Lower leg skin (tissue), 4 donors: ENCODE data around the gene SLC6A17. TPM values are rescaled to one million over a fixed set of nuclear protein-coding genes. Genes with fewer than 3 reads are reported as not detected.
A peak's percentile ranks its signal among the peaks of the same experiment; 100 is the strongest.

ENCODE experiments used
- DNase-seq, 2 donors: peaks; one replicate each; pipeline ENCODE4 v3.0.0-alpha.2; 2019; ENCODE audit warnings: low spot score in 2 of 2
- H3K4me3 ChIP-seq: fragments of 200-600 bp; sonication (generic); 2 replicates; pipeline ENCODE4 v1.5.1; 2017; ENCODE audit warnings: mild to moderate bottlenecking, low read depth; ENCODE audit not compliant: poor library complexity, severe bottlenecking
- POLR2A ChIP-seq, 2 donors: fragments of 450-650 bp; IDR thresholded peaks; one replicate each; pipeline ENCODE4 v1.6.1; 2016 to 2017; ENCODE audit warnings: antibody characterized with exemption in 2 of 2, mild to moderate bottlenecking in 1 of 2, moderate library complexity in 1 of 2
- WGBS, 2 donors: methylation state at CpG; one replicate each; pipeline ENCODE4 v1.1.5; 2018; 5-methylcytosine and 5-hydroxymethylcytosine counted together
- intact Hi-C: fragments of 100-400 bp; cut with DNase I; formaldehyde crosslinking; loops from one replicate; pipeline ENCODE4 v1.15.0; 2023; ENCODE audit warnings: low total_unique reads
- total RNA-seq, 4 donors: library from RNA; depleted of rRNA; stranded (reverse); fragments of >200 nt; gene quantifications; one replicate each; pipeline ENCODE4 v1.1.0, GENCODE V29; 2016
- TF ChIP-seq, protein P1 (sequence below), 3 donors: fragments of 450-650 bp; IDR thresholded peaks; one replicate each; pipeline ENCODE4 v1.5.1; 2016; ENCODE audit warnings: antibody characterized with exemption in 3 of 3, mild to moderate bottlenecking in 3 of 3, moderate library complexity in 2 of 3

Gene SLC6A17
- total RNA-seq, 4 donors from 2014 or later, result 4.5 to 6.9 (median 5.8) TPM

DNA sequence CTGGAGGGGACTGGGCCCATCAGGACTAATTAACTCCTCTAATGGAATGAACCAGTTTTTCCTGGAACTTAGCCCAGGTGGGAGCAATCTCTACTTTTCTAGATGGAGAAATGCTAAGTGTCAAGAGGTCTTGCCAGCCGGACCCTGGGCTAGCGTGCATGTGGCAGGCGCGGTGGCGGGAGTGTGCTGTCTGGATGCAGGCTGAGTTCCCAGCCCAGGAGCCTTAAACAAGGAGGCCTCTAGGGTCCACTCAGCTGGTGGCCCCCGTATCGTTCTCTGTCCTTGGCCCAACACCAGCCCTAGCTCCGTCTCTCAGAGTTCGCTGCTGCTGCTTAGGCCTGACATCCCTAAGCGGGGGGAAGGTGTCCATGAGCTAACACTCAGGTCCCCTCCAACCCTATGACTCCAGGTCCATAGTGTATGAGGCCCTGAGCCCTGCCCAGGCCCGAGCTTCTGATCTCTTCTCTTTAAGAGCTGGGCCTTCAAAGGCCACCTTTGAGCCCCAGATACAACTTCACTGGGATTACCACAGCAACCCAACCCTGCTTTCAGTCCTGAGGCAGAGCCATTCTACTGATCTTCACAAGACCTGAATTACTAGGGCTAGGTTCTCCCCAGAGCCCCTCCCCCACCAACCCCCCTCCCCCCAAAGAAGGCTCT is 56.1 kb downstream of the SLC6A17 start:
- intact Hi-C loops, result no loop called here
- no peak for TF ChIP-seq POLR2A (IDR thresholded peaks at IDR 0.05)
- TF ChIP-seq, protein P1, sequence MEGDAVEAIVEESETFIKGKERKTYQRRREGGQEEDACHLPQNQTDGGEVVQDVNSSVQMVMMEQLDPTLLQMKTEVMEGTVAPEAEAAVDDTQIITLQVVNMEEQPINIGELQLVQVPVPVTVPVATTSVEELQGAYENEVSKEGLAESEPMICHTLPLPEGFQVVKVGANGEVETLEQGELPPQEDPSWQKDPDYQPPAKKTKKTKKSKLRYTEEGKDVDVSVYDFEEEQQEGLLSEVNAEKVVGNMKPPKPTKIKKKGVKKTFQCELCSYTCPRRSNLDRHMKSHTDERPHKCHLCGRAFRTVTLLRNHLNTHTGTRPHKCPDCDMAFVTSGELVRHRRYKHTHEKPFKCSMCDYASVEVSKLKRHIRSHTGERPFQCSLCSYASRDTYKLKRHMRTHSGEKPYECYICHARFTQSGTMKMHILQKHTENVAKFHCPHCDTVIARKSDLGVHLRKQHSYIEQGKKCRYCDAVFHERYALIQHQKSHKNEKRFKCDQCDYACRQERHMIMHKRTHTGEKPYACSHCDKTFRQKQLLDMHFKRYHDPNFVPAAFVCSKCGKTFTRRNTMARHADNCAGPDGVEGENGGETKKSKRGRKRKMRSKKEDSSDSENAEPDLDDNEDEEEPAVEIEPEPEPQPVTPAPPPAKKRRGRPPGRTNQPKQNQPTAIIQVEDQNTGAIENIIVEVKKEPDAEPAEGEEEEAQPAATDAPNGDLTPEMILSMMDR (IDR thresholded peaks at IDR 0.05), result no peak
- H3K4me3 ChIP-seq, result no peak overlapping the region
- 84 to 90% methylated on average over 11 of the region's 11 CpGs for WGBS, 2 donors
- no peak for DNase-seq

DNA sequence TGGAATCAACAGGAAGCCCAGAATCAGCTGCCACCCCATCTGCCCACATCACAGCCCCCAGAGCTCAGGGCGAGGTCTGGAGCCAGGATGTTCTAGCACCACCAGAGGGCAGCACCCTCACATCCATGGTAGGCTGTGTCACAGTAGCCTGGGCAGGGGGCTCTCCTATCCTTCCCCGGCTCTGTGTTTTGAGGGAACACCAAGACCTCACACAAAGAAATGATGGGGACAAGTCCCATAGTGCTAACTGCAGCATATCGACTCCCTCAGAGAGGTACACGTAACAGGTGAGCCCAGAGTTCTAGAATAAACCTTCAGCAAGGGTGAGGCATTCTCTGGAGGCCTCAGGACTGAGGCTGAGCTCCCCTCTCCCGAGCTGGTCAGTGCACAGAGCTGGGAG is 57.5 kb downstream of the SLC6A17 start:
- DNase-seq, result peak; percentile 49 to 92
- TF ChIP-seq POLR2A (IDR thresholded peaks at IDR 0.05), result no peak
- TF ChIP-seq, protein P1 (IDR thresholded peaks at IDR 0.05), result peak in 1 of 3 donors; percentile 63
- intact Hi-C loops, result no loop called here
- 28 to 30% methylated on average over 5 of the region's 5 CpGs for WGBS, 2 donors
- H3K4me3 ChIP-seq, result no peak overlapping the region

DNA sequence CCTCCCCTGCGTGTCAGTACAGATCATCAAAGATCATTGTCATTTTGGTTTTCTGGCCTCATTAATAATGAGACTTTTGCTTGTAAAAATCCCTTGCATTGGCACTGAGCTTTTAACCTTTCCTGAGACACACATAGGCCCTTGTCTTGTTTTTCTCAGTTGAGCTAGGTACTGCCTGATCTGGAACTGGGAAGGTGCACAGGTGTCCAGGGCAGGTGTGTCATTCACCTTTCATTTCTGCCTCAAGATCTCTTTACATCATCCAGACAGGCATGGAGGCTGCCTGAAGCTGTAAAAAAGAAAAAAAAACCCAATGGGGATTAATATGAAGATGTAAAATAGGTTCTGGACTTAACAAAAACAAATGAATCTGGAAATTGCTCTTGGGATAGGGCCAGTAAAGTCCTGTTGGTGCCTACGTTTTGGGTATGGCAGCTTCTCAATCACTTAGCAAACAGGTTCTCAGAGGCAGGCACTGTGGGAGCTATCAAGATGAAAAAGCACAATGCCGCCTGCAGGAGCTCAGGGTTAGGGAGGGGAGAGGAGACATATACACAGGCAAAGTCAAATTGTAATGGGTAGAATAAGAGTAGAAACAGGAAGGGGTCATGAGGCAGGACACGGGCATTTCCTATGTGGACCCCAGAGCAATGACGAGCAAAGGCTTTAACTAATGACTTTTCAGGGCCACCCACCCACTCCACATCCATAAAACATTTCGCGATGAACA is 58.8 kb downstream of the SLC6A17 start:
- WGBS, 2 donors, result 53 to 61% methylated on average over 7 of the region's 7 CpGs
- no peak overlapping the region for H3K4me3 ChIP-seq
- no peak for TF ChIP-seq POLR2A (IDR thresholded peaks at IDR 0.05)
- TF ChIP-seq, protein P1 (IDR thresholded peaks at IDR 0.05), result no peak
- intact Hi-C loops, result no loop called here
- DNase-seq, result no peak

DNA sequence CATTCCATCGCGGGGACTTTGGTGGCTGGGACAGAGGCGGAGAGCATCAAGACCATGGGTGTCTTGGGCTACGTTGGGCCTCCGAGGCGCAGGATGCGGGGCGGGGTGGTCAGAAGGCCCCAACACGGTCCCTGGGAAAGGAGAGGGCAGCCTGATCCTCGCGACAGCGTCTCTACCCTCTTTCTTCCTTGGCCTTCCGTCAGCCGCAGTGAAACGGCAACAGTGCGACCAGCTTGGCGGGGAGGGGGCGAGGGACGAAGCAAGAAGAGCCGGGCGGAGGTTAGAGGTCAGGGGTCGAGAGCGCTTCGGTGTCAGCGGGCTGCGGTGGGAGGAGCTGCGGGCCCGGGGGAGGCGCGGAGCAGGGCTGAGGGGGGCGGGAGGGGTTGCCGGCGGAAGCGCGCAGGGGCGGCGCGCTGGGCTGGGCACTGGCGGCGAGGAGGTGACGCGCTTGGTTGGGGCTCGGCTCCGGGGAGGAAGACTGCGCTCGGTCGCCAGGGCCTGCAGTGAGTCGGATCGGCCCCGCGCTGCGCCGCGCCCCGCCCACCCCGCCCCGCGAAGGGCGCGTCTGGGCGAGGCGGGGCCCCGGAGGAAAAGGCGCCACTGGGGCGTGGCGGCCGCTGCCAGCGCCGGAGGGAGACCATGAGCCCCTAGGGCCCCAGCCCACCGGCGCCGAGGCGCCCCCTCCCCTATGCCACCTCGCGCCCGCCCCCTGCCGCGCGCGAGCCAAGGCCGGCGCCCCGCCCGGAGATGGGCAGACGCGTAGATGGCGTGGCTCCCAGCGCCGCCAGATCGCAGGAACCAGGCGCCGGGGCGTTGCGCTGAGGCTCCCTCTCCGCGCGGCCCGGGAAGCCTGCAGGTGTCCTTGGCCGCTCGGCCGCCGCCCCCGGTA is 59.7 kb downstream of the SLC6A17 start, which contains the start of gene KCNC4:
Gene KCNC4 (plus strand): TSS at position 600 of the 889 bp plus-strand sequence. CDS start 1,186 bp downstream, outside the sequence.
- DNase-seq, result peak; percentile 85 to 97
- intact Hi-C loops, result no loop called here
- TF ChIP-seq POLR2A (IDR thresholded peaks at IDR 0.05), result no peak
- TF ChIP-seq, protein P1 (IDR thresholded peaks at IDR 0.05), result no peak
- WGBS, 2 donors, result 4% methylated on average over 48 to 56 of the region's 103 CpGs
- H3K4me3 ChIP-seq, result peak within 1 kb of the TSS; percentile 71

DNA sequence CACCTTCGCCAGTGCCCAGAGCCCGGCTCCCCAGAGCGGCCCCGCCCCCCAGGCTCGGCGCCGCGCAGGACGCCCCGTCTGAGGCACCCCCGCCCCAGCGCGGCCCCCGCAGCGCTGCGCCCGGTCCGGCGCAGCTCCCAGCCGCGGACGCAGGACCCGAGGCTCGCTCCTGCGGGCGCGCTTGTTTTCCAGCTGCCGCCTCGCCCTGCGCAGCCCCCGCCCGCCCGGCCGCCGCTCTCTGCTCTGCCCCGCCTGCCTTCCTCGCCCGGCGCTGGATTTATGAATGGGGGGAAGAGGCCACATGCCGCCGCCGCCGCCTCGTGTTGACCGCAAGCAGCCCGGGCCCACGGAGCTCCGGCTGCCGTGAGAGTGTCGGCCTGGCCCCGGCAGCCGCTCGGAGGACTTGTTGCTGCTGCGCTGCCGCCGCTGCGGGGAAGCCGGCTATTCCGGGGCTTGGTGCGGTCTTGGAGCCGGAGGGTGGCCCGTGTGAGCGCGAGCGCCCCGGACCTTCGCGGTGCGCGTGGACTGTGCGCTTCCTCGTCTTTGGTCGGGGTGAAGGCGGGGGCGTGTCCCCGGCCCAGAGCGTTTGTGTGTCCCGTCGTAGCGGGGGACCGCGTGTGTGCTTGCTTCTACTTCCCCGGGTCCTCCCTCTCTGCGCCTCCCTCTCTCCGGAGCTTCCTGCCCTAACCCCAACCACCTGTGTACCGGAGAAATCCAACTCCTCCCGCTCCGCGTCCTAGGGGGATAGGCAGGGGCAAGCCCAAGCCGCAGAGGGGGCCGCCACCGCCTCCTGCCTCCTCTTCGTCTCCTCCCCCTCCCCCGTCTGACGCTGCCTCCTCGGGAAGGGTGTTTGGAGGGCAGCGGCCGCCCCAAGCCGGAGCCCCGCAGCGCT is 60.6 kb downstream of the SLC6A17 start:
- TF ChIP-seq POLR2A (IDR thresholded peaks at IDR 0.05), result no peak
- TF ChIP-seq, protein P1 (IDR thresholded peaks at IDR 0.05), result no peak
- peak; percentile 39 to 89 for DNase-seq
- intact Hi-C loops, result no loop called here
- WGBS, 2 donors, result 0 to 1% methylated on average over 33 to 53 of the region's 101 CpGs
- peak overlapping the region; percentile 71 for H3K4me3 ChIP-seq
